Spleen (tissue), 7 donors: ENCODE data around the gene PTMA.

Source experiments
- POLR2AphosphoS5 ChIP-seq, 3 donors: sonication (generic); formaldehyde crosslinking; IDR thresholded peaks; one replicate each; pipeline ENCODE4 v1.5.1; 2017; ENCODE audit warnings: antibody characterized with exemption in 3 of 3
- TF ChIP-seq, protein P1 (sequence below), 11 experiments: fragments of 200-600 bp in 7 of 11; fragments of 450-650 bp in 4 of 11; sonication (generic) in 4 of 11; IDR thresholded peaks in 8 of 11; conservative IDR thresholded peaks in 3 of 11; 1 replicate in 7 of 11; 2 replicates in 4 of 11; pipeline versions ENCODE4 v1.4.0 to v1.8.0; 2016 to 2021; ENCODE audit warnings: antibody characterized with exemption in 11 of 11, inconsistent platforms in 4 of 11, mild to moderate bottlenecking in 1 of 11
- donor health status: DM: no; HTN: no; CAD: no; lungs with moderate emphysema.
- donor health status: DM: no; HTN: no; CAD: no.
- donor health status: DM: no; HTN: no; CAD: no.

GRCh38 chr2:231683292-231684235 is 24.8 kb upstream of the PTMA start:
- TF ChIP-seq, protein P1, sequence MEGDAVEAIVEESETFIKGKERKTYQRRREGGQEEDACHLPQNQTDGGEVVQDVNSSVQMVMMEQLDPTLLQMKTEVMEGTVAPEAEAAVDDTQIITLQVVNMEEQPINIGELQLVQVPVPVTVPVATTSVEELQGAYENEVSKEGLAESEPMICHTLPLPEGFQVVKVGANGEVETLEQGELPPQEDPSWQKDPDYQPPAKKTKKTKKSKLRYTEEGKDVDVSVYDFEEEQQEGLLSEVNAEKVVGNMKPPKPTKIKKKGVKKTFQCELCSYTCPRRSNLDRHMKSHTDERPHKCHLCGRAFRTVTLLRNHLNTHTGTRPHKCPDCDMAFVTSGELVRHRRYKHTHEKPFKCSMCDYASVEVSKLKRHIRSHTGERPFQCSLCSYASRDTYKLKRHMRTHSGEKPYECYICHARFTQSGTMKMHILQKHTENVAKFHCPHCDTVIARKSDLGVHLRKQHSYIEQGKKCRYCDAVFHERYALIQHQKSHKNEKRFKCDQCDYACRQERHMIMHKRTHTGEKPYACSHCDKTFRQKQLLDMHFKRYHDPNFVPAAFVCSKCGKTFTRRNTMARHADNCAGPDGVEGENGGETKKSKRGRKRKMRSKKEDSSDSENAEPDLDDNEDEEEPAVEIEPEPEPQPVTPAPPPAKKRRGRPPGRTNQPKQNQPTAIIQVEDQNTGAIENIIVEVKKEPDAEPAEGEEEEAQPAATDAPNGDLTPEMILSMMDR (IDR thresholded peaks at IDR 0.05 in 8 of 11, conservative IDR thresholded peaks at IDR 0.05 in 3 of 11) = no peak
- no peak for TF ChIP-seq POLR2AphosphoS5 (IDR thresholded peaks at IDR 0.05)
